ENCODE results near the gene CTH. TPM values are rescaled to one million over a fixed set of nuclear protein-coding genes. Genes with fewer than 3 reads are reported as not detected.
"Not testable (repeated sequence)": the region's sequence is repeated elsewhere in the genome, so short reads cannot be mapped to it uniquely, and the experiment has no call there.

The CTH gene
- total and polyA plus RNA-seq, 2 donors from 2014 or later: 6.5 to 7.5 TPM

- H3K27me3 ChIP-seq (ENCODE audit: control insufficient read depth, insufficient read depth, low read length): no peaks in the 10 kb centered on the region
- no peak overlapping the region for H3K4me3 ChIP-seq (ENCODE audit: low read length in 3 of 3)
- intact Hi-C loops (cut with DNase I): no loop called here
- no peak overlapping the region for H3K9ac ChIP-seq (ENCODE audit: low read length in 3 of 3)
- no peak for TF ChIP-seq CTCF (IDR thresholded peaks at IDR 0.05; ENCODE audit: borderline replicate concordance, extremely low read depth, insufficient read depth)
- FAIRE-seq (no peak), DNase-seq (no peak)
- H3K4me1 ChIP-seq (ENCODE audit: control insufficient read depth in 2 of 3, insufficient read depth in 2 of 3, low read depth in 1 of 3, low read length in 3 of 3): no peaks in the 10 kb centered on the region
- H3K36me3 ChIP-seq (ENCODE audit: control insufficient read depth in 2 of 3, insufficient read depth in 3 of 3, low read length in 3 of 3): no peaks in the 10 kb centered on the region
- H3K27ac ChIP-seq (ENCODE audit: low read depth in 2 of 2, low read length in 2 of 2): no peak overlapping the region
- H3K9me3 ChIP-seq (ENCODE audit: control insufficient read depth in 2 of 3, insufficient read depth in 1 of 3, low read length in 3 of 3): no peaks in the 10 kb centered on the region
These were observed 44.2 kb downstream of the CTH start for GRCh38 chr1:70455291-70455690.

- Histone ChIP-seq H3K27me3 (ENCODE audit: control insufficient read depth, insufficient read depth, low read length) (no peaks in the 10 kb centered on the region), H3K9me3 (ENCODE audit: control insufficient read depth in 2 of 3, insufficient read depth in 1 of 3, low read length in 3 of 3) (no peaks in the 10 kb centered on the region), H3K4me1 (ENCODE audit: control insufficient read depth in 2 of 3, insufficient read depth in 2 of 3, low read depth in 1 of 3, low read length in 3 of 3) (no peaks in the 10 kb centered on the region), H3K4me3 (ENCODE audit: low read length in 3 of 3) (no peak overlapping the region), H3K27ac (ENCODE audit: low read depth in 2 of 2, low read length in 2 of 2) (no peak overlapping the region), H3K9ac (ENCODE audit: low read length in 3 of 3) (no peak overlapping the region), H3K36me3 (ENCODE audit: control insufficient read depth in 2 of 3, insufficient read depth in 3 of 3, low read length in 3 of 3) (no peaks in the 10 kb centered on the region)
- FAIRE-seq: no peak
- intact Hi-C loops (cut with DNase I): no loop called here
- DNase-seq: no peak
- no peak for TF ChIP-seq CTCF (IDR thresholded peaks at IDR 0.05; ENCODE audit: borderline replicate concordance, extremely low read depth, insufficient read depth)
These were observed 47.1 kb downstream of the CTH start for GRCh38 chr1:70458131-70458530.

- no peak overlapping the region for H3K4me3 ChIP-seq (ENCODE audit: low read length in 3 of 3)
- intact Hi-C loops (cut with DNase I): no loop called here
- no peak overlapping the region for H3K27ac ChIP-seq (ENCODE audit: low read depth in 2 of 2, low read length in 2 of 2)
- DNase-seq (no peak), FAIRE-seq (no peak)
- no peak overlapping the region for H3K9ac ChIP-seq (ENCODE audit: low read length in 3 of 3)
- no peaks in the 10 kb centered on the region for H3K9me3 ChIP-seq (ENCODE audit: control insufficient read depth in 2 of 3, insufficient read depth in 1 of 3, low read length in 3 of 3)
- no peaks in the 10 kb centered on the region for H3K27me3 ChIP-seq (ENCODE audit: control insufficient read depth, insufficient read depth, low read length)
- no peaks in the 10 kb centered on the region for H3K4me1 ChIP-seq (ENCODE audit: control insufficient read depth in 2 of 3, insufficient read depth in 2 of 3, low read depth in 1 of 3, low read length in 3 of 3)
- no peaks in the 10 kb centered on the region for H3K36me3 ChIP-seq (ENCODE audit: control insufficient read depth in 2 of 3, insufficient read depth in 3 of 3, low read length in 3 of 3)
- no peak for TF ChIP-seq CTCF (IDR thresholded peaks at IDR 0.05; ENCODE audit: borderline replicate concordance, extremely low read depth, insufficient read depth)
These were observed 48.6 kb downstream of the CTH start for GRCh38 chr1:70459496-70460225.

- H3K4me3 ChIP-seq (ENCODE audit: low read length in 3 of 3); FAIRE-seq; intact Hi-C loops (cut with DNase I); H3K27ac ChIP-seq (ENCODE audit: low read depth in 2 of 2, low read length in 2 of 2); H3K4me1 ChIP-seq (ENCODE audit: control insufficient read depth in 2 of 3, insufficient read depth in 2 of 3, low read depth in 1 of 3, low read length in 3 of 3); H3K9ac ChIP-seq (ENCODE audit: low read length in 3 of 3); H3K36me3 ChIP-seq (ENCODE audit: control insufficient read depth in 2 of 3, insufficient read depth in 3 of 3, low read length in 3 of 3); DNase-seq; H3K9me3 ChIP-seq (ENCODE audit: control insufficient read depth in 2 of 3, insufficient read depth in 1 of 3, low read length in 3 of 3); H3K27me3 ChIP-seq (ENCODE audit: control insufficient read depth, insufficient read depth, low read length): not testable (repeated sequence)
These were observed 50.0 kb downstream of the CTH start for GRCh38 chr1:70460740-70461713.

All from kidney (tissue), 14 donors.